Trophoblast cell (in vitro differentiated cells and primary cell): ENCODE results near the gene PHAF1.

Experiments
- DNase-seq, 2 donors: peaks; one replicate each; pipeline ENCODE4 v3.0.0-alpha.2; 2016
- H2AFZ ChIP-seq: 2 replicates; pipeline ENCODE4 v1.6.1; 2013; ENCODE audit warnings: low read length, moderate library complexity, mild to moderate bottlenecking; ENCODE audit not compliant: insufficient read depth, poor library complexity
- H2AK5ac ChIP-seq: 2 replicates; pipeline ENCODE4 v1.6.1; 2013; ENCODE audit warnings: mild to moderate bottlenecking, low read length
- H2BK120ac ChIP-seq: 2 replicates; pipeline ENCODE4 v1.6.1; 2013; ENCODE audit warnings: low read length, mild to moderate bottlenecking, moderate library complexity; ENCODE audit not compliant: insufficient read depth, poor library complexity
- H2BK12ac ChIP-seq: 2 replicates; pipeline ENCODE4 v1.6.1; 2013; ENCODE audit warnings: mild to moderate bottlenecking, low read length, moderate library complexity
- H2BK5ac ChIP-seq: 2 replicates; pipeline ENCODE4 v1.6.1; 2013; ENCODE audit warnings: low read length, low read depth, moderate library complexity, mild to moderate bottlenecking; ENCODE audit not compliant: poor library complexity
- H3K14ac ChIP-seq: 2 replicates; pipeline ENCODE4 v1.6.1; 2013; ENCODE audit warnings: mild to moderate bottlenecking, low read length
- H3K18ac ChIP-seq: 2 replicates; pipeline ENCODE4 v1.6.1; 2013; ENCODE audit warnings: mild to moderate bottlenecking, low read length
- H3K23ac ChIP-seq: 2 replicates; pipeline ENCODE4 v1.6.1; 2013; ENCODE audit warnings: low read length
- H3K27ac ChIP-seq: 2 replicates; pipeline ENCODE4 v1.5.1; 2013; ENCODE audit warnings: low read depth, mild to moderate bottlenecking, inconsistent platforms, low read length, moderate library complexity
- H3K27me3 ChIP-seq: 2 replicates; pipeline ENCODE4 v1.6.1; 2013; ENCODE audit warnings: inconsistent platforms, mild to moderate bottlenecking, low read length, moderate library complexity; ENCODE audit not compliant: insufficient read depth
- H3K36me3 ChIP-seq, 2 experiments: 1 replicate in 1 of 2; 2 replicates in 1 of 2; pipeline ENCODE4 v1.6.1; 2013; ENCODE audit warnings: low read length in 2 of 2, mild to moderate bottlenecking in 2 of 2, moderate library complexity in 1 of 2; ENCODE audit not compliant: insufficient read depth in 2 of 2, control insufficient read depth in 1 of 2
- H3K4ac ChIP-seq: 2 replicates; pipeline ENCODE4 v1.6.1; 2013; ENCODE audit warnings: low read depth, mild to moderate bottlenecking, low read length, moderate library complexity
- H3K4me1 ChIP-seq, 2 experiments: 1 replicate in 1 of 2; 2 replicates in 1 of 2; pipeline ENCODE4 v1.6.1; 2013; ENCODE audit warnings: low read length in 2 of 2, mild to moderate bottlenecking in 2 of 2, moderate library complexity in 1 of 2; ENCODE audit not compliant: insufficient read depth in 2 of 2, control insufficient read depth in 1 of 2
- H3K4me2 ChIP-seq: 2 replicates; pipeline ENCODE4 v1.6.1; 2013; ENCODE audit warnings: inconsistent platforms, mild to moderate bottlenecking, low read length, moderate library complexity
- H3K4me3 ChIP-seq: 2 replicates; pipeline ENCODE4 v1.5.1; 2013; ENCODE audit warnings: mild to moderate bottlenecking, low read depth, low read length, inconsistent platforms
- H3K79me1 ChIP-seq: one replicate; pipeline ENCODE4 v1.6.1; 2013; ENCODE audit warnings: low read length
- H3K79me2 ChIP-seq: 2 replicates; pipeline ENCODE4 v1.6.1; 2013; ENCODE audit warnings: low read length, mild to moderate bottlenecking; ENCODE audit not compliant: control insufficient read depth, insufficient read depth, poor library complexity
- H3K9ac ChIP-seq: 2 replicates; pipeline ENCODE4 v1.6.1; 2013; ENCODE audit warnings: mild to moderate bottlenecking, low read length
- H3K9me3 ChIP-seq: 2 replicates; pipeline ENCODE4 v1.6.1; 2013; ENCODE audit warnings: low read depth, mild to moderate bottlenecking, control low read depth, inconsistent platforms, low read length; ENCODE audit not compliant: insufficient read depth
- H4K12ac ChIP-seq: 2 replicates; pipeline ENCODE4 v1.6.1; 2013; ENCODE audit warnings: low read depth, mild to moderate bottlenecking, low read length, moderate library complexity
- H4K8ac ChIP-seq: 2 replicates; pipeline ENCODE4 v1.6.1; 2013; ENCODE audit warnings: low read depth, mild to moderate bottlenecking, low read length, moderate library complexity
- H4K91ac ChIP-seq: one replicate; pipeline ENCODE4 v1.6.1; 2013; ENCODE audit warnings: low read depth, mild to moderate bottlenecking, low read length, moderate library complexity
- WGBS: extraction: QIAGEN DNeasy Blood & Tissue Kit; methylation state at CpG from one replicate; pipeline ENCODE4 v1.1.7; 2013; ENCODE audit warnings: missing lambda C conversion rate; ENCODE audit not compliant: insufficient read length, insufficient coverage; ENCODE audit errors: extremely low coverage; 5-methylcytosine and 5-hydroxymethylcytosine counted together

PHAF1 gene

GRCh38 chr16:67177743-67178699, 68.3 kb downstream of the PHAF1 start:
- Histone ChIP-seq H2AFZ (no peak overlapping the region), H3K27ac (no peak overlapping the region), H3K4ac (no peak overlapping the region), H4K91ac (no peak overlapping the region), H3K79me1 (no peaks in the 10 kb centered on the region), H3K79me2 (no peaks in the 10 kb centered on the region), H3K14ac (no peak overlapping the region), H3K9ac (no peak overlapping the region), H3K27me3 (peaks cover 20% of the 10 kb centered on the region), H3K4me1 (peaks cover 13 to 21% of the 10 kb centered on the region in 2 experiments), H3K18ac (no peak overlapping the region), H3K9me3 (peaks cover 5% of the 10 kb centered on the region), H2AK5ac (no peak overlapping the region), H2BK5ac (no peak overlapping the region), H4K8ac (peak overlapping the region; percentile 25), H2BK120ac (no peak overlapping the region), H3K4me2 (peak overlapping the region; percentile 69), H3K4me3 (peak overlapping the region; percentile 61), H2BK12ac (no peak overlapping the region), H4K12ac (no peak overlapping the region), H3K36me3 (peaks cover 2 to 8% of the 10 kb centered on the region in 2 experiments), H3K23ac (no peak overlapping the region)
- DNase-seq, result peak; percentile 95 to 96
- WGBS, result no CpG with 5 or more reads among the region's 73 CpGs

- Histone ChIP-seq H3K27ac (no peak overlapping the region), H2BK12ac (no peak overlapping the region), H2BK5ac (no peak overlapping the region), H4K8ac (no peak overlapping the region), H3K14ac (no peak overlapping the region), H3K4me2 (no peak overlapping the region), H3K4me3 (no peak overlapping the region), H3K4ac (no peak overlapping the region), H2AFZ (no peak overlapping the region), H2AK5ac (no peak overlapping the region), H2BK120ac (no peak overlapping the region), H4K91ac (no peak overlapping the region), H3K9ac (no peak overlapping the region), H3K4me1 (peaks cover 9 to 21% of the 10 kb centered on the region in 2 experiments), H3K36me3 (peaks cover 2 to 8% of the 10 kb centered on the region in 2 experiments), H3K18ac (no peak overlapping the region), H3K27me3 (peaks cover 5% of the 10 kb centered on the region), H3K9me3 (peaks cover 5% of the 10 kb centered on the region), H3K79me2 (peaks cover 2% of the 10 kb centered on the region), H3K23ac (no peak overlapping the region), H4K12ac (no peak overlapping the region), H3K79me1 (peaks cover 6% of the 10 kb centered on the region)
- no peak for DNase-seq
- no CpG with 5 or more reads among the region's 13 CpGs for WGBS
Measured at GRCh38 chr16:67179421-67180080, 69.8 kb downstream of the PHAF1 start.

GRCh38 chr16:67180166-67180565, 70.4 kb downstream of the PHAF1 start:
- Histone ChIP-seq H2BK5ac (no peak overlapping the region), H3K4me2 (no peak overlapping the region), H3K36me3 (peaks cover 2 to 8% of the 10 kb centered on the region in 2 experiments), H3K79me2 (peaks cover 2% of the 10 kb centered on the region), H3K4me3 (no peak overlapping the region), H2AFZ (no peak overlapping the region), H3K27me3 (peaks cover 3% of the 10 kb centered on the region), H4K91ac (no peak overlapping the region), H3K9me3 (peaks cover 11% of the 10 kb centered on the region), H4K12ac (no peak overlapping the region), H3K4ac (no peak overlapping the region), H2BK120ac (no peak overlapping the region), H3K79me1 (peaks cover 6% of the 10 kb centered on the region), H3K27ac (no peak overlapping the region), H3K9ac (no peak overlapping the region), H2BK12ac (no peak overlapping the region), H3K18ac (no peak overlapping the region), H3K4me1 (peaks cover 14 to 24% of the 10 kb centered on the region in 2 experiments), H2AK5ac (no peak overlapping the region), H4K8ac (no peak overlapping the region), H3K14ac (no peak overlapping the region), H3K23ac (no peak overlapping the region)
- no CpG with 5 or more reads among the region's 16 CpGs for WGBS
- no peak for DNase-seq

GRCh38 chr16:67181346-67181745, 71.6 kb downstream of the PHAF1 start:
- Histone ChIP-seq H3K4me1 (peaks cover 18 to 32% of the 10 kb centered on the region in 2 experiments), H3K27ac (no peak overlapping the region), H3K36me3 (peaks cover 2 to 4% of the 10 kb centered on the region in 2 experiments), H3K9me3 (peaks cover 9% of the 10 kb centered on the region), H3K23ac (no peak overlapping the region), H3K4me3 (no peak overlapping the region), H3K4me2 (no peak overlapping the region), H3K18ac (no peak overlapping the region), H2AK5ac (no peak overlapping the region), H2BK12ac (no peak overlapping the region), H4K91ac (no peak overlapping the region), H3K14ac (no peak overlapping the region), H2BK120ac (no peak overlapping the region), H3K4ac (no peak overlapping the region), H3K79me1 (peaks cover 6% of the 10 kb centered on the region), H4K8ac (no peak overlapping the region), H2BK5ac (no peak overlapping the region), H2AFZ (no peak overlapping the region), H3K79me2 (peaks cover 2% of the 10 kb centered on the region), H4K12ac (no peak overlapping the region), H3K27me3 (peaks cover 3% of the 10 kb centered on the region), H3K9ac (no peak overlapping the region)
- DNase-seq, result no peak
- WGBS, result no CpG with 5 or more reads among the region's 2 CpGs
